ENCODE data around the gene PCID2. TPM values are rescaled to one million over a fixed set of nuclear protein-coding genes. Genes with fewer than 3 reads are reported as not detected.

The PCID2 gene
- total RNA-seq, 1 donor from 2014 or later, result 44.9 TPM

GRCh38 chr13:113187263-113187669 is 21.2 kb downstream of the PCID2 start:
- DNase-seq (ENCODE audit: extremely low spot score in 2 of 2), result peak in 1 of 2 donors; percentile 96
- intact Hi-C loops (cut with DNase I), result no loop called here
- peaks cover 0 to 32% of the 10 kb centered on the region in 2 donors for H3K36me3 ChIP-seq
- H3K4me3 ChIP-seq, result peak overlapping the region in 1 of 2 donors; percentile 14
- H3K9me3 ChIP-seq, result no peaks in the 10 kb centered on the region
- no peak for TF ChIP-seq CTCF (IDR thresholded peaks at IDR 0.05)
- peak; percentile 75 to 92 for TF ChIP-seq POLR2AphosphoS5 (IDR thresholded peaks at IDR 0.05; ENCODE audit: insufficient read depth in 1 of 2, low read depth in 1 of 2)
- peak in 1 of 2 donors; percentile 7 for TF ChIP-seq POLR2A (IDR thresholded peaks at IDR 0.05)
- H3K27me3 ChIP-seq, result no peaks in the 10 kb centered on the region
- H3K27ac ChIP-seq, result peak overlapping the region; percentile 76
- H3K4me1 ChIP-seq, result no peaks in the 10 kb centered on the region

GRCh38 chr13:113186061-113186900 is 22.2 kb downstream of the PCID2 start:
- intact Hi-C loops (cut with DNase I), result no loop called here
- H3K36me3 ChIP-seq, result peaks cover 0 to 40% of the 10 kb centered on the region in 2 donors
- H3K9me3 ChIP-seq, result no peaks in the 10 kb centered on the region
- H3K27me3 ChIP-seq, result no peaks in the 10 kb centered on the region
- no peak for DNase-seq (ENCODE audit: extremely low spot score in 2 of 2)
- H3K27ac ChIP-seq, result peak overlapping the region; percentile 76
- TF ChIP-seq CTCF (IDR thresholded peaks at IDR 0.05) (no peak), POLR2AphosphoS5 (IDR thresholded peaks at IDR 0.05; ENCODE audit: insufficient read depth in 1 of 2, low read depth in 1 of 2) (no peak), POLR2A (IDR thresholded peaks at IDR 0.05) (no peak)
- no peak overlapping the region for H3K4me3 ChIP-seq
- no peaks in the 10 kb centered on the region for H3K4me1 ChIP-seq

- Histone ChIP-seq H3K36me3 (peaks cover 0 to 48% of the 10 kb centered on the region in 2 donors), H3K27me3 (no peaks in the 10 kb centered on the region), H3K4me3 (no peak overlapping the region), H3K4me1 (no peaks in the 10 kb centered on the region), H3K27ac (no peak overlapping the region), H3K9me3 (no peaks in the 10 kb centered on the region)
- intact Hi-C loops (cut with DNase I), result no loop called here
- no peak for TF ChIP-seq POLR2A (IDR thresholded peaks at IDR 0.05)
- TF ChIP-seq CTCF (IDR thresholded peaks at IDR 0.05), result no peak
- no peak for TF ChIP-seq POLR2AphosphoS5 (IDR thresholded peaks at IDR 0.05; ENCODE audit: insufficient read depth in 1 of 2, low read depth in 1 of 2)
- no peak for DNase-seq (ENCODE audit: extremely low spot score in 2 of 2)
Measured at GRCh38 chr13:113184568-113185440, 23.7 kb downstream of the PCID2 start.

- DNase-seq (ENCODE audit: extremely low spot score in 2 of 2), result no peak
- Histone ChIP-seq H3K4me1 (no peaks in the 10 kb centered on the region), H3K9me3 (no peaks in the 10 kb centered on the region), H3K27me3 (no peaks in the 10 kb centered on the region), H3K36me3 (peaks cover 0 to 54% of the 10 kb centered on the region in 2 donors), H3K4me3 (no peak overlapping the region), H3K27ac (no peak overlapping the region)
- intact Hi-C loops (cut with DNase I), result no loop called here
- TF ChIP-seq CTCF (IDR thresholded peaks at IDR 0.05) (no peak), POLR2AphosphoS5 (IDR thresholded peaks at IDR 0.05; ENCODE audit: insufficient read depth in 1 of 2, low read depth in 1 of 2) (no peak), POLR2A (IDR thresholded peaks at IDR 0.05) (no peak)
Measured at GRCh38 chr13:113183450-113184129, 24.9 kb downstream of the PCID2 start.
